ENCODE results near the gene MMS22L.

Gene MMS22L

DNA sequence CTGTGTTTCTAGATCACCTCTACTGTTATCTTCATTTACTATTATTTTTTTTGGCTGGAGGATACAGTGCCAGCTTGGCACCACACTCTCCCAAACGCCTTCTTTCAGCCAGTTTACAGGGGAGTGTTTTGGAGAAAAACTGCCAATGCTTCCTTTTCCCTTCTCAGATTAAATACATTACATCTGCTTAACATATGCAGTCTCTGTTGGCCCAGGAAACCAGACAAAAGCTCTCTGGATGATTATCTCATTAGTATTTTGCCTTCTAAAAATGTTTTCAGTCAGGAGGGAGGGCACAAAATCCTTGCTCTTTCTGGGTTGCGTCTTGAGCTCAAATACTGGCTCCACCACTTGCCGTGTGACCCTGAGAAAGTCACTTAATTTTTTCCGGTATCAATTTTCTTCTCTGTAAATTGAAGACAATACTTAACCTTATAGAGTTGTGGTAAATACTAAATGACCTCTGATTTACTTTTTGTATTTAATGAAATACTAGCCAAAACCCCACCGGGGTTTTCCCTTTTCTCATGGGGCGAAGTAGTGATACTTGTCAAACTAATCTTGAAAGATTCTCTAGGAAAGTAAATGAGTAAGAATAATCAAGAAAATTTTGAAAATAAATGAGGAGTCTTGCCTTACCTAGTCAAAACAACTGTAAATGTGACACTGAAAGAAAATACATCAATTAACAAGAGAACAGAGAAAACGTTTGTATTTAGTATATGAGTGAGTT lies 146.2 kb downstream of the MMS22L start:
- DNase-seq (ENCODE audit: low read depth) = peak; percentile 23
- TF ChIP-seq, protein P1, sequence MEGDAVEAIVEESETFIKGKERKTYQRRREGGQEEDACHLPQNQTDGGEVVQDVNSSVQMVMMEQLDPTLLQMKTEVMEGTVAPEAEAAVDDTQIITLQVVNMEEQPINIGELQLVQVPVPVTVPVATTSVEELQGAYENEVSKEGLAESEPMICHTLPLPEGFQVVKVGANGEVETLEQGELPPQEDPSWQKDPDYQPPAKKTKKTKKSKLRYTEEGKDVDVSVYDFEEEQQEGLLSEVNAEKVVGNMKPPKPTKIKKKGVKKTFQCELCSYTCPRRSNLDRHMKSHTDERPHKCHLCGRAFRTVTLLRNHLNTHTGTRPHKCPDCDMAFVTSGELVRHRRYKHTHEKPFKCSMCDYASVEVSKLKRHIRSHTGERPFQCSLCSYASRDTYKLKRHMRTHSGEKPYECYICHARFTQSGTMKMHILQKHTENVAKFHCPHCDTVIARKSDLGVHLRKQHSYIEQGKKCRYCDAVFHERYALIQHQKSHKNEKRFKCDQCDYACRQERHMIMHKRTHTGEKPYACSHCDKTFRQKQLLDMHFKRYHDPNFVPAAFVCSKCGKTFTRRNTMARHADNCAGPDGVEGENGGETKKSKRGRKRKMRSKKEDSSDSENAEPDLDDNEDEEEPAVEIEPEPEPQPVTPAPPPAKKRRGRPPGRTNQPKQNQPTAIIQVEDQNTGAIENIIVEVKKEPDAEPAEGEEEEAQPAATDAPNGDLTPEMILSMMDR (IDR thresholded peaks at IDR 0.05; ENCODE audit: insufficient read depth, low read depth, low read length, missing control alignments) = no peak
- H3K4me3 ChIP-seq (ENCODE audit: low read depth, low read length) = no peak overlapping the region

DNA sequence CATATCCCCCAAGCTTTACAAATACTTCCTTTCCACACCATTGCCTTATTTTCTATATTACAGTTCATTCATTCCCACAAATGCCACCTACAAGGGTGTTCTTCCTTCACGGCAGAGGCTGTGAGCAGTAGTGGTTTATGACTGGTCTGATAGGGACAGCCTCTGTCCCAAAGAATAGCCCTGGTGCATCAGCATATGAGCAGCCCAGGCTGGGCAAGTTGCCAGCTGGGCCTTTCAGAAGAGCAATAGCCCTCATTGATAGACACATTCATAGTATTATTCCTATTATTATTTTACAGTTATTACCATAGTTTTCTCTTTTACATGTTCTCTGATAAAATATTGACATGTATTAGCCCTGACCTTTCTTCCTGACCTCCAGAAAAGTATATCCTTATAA lies 149.9 kb downstream of the MMS22L start:
- H3K4me3 ChIP-seq (ENCODE audit: low read depth, low read length) = no peak overlapping the region
- DNase-seq (ENCODE audit: low read depth) = no peak
- TF ChIP-seq, protein P1 (IDR thresholded peaks at IDR 0.05; ENCODE audit: insufficient read depth, low read depth, low read length, missing control alignments) = no peak

DNA sequence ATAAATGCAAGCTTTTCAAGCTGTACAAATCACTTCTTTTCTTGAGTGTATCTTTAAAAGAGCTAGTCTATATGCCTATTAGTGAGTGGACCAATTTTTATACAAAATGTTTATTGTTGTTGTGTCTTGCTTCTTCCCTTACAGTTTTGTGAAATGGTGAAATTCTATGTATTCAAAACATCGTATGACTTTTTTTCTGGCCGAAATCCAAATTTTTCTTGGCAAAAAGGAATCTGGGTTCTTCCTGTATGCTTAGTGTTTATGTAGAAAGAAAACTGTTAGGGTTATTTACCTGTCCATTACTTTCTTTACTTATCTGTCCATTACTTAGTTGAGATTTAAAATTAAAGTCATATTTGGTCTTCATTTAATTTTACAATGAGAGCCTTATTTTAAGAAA lies 153.9 kb downstream of the MMS22L start:
- TF ChIP-seq, protein P1 (IDR thresholded peaks at IDR 0.05; ENCODE audit: insufficient read depth, low read depth, low read length, missing control alignments) = no peak
- DNase-seq (ENCODE audit: low read depth) = no peak
- no peak overlapping the region for H3K4me3 ChIP-seq (ENCODE audit: low read depth, low read length)

DNA sequence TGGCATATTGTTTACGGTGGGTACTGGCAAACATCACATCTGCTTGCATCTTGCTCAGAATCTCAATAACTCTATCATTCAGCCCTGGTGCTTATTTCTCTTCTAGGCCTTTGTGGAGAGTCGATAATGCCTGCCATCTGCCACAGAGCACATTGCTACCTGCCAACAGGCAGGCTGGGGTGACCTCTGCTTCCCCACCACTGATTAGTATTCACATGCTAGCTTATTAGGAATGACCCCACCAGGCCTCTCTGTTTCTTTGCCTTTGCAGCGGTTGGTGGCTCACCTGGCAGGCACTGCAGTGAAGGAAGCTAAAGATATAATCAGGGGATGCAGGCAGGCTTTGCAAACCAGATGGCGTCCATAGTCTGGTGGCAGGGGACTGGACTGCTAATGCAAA lies 154.5 kb downstream of the MMS22L start:
- no peak overlapping the region for H3K4me3 ChIP-seq (ENCODE audit: low read depth, low read length)
- DNase-seq (ENCODE audit: low read depth) = no peak
- TF ChIP-seq, protein P1 (IDR thresholded peaks at IDR 0.05; ENCODE audit: insufficient read depth, low read depth, low read length, missing control alignments) = no peak

DNA sequence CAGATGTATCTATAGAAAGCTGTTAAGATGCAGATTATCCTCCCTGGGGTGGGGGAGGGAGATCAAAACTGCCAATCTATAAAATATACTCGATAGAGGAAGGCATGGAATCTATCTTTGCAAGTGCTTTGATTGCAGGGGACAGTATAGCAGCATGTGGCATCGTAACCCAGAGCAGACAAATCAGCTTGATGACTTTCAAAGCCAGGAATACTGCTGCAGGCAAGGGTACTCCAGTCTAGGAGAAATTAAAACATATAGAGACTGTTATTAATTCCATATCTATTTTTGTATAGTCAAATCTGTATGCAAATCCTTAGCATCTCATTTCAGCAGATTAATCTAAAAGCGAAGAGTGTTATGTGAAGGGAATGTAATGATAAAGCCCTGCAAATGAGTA lies 159.4 kb downstream of the MMS22L start:
- TF ChIP-seq, protein P1 (IDR thresholded peaks at IDR 0.05; ENCODE audit: insufficient read depth, low read depth, low read length, missing control alignments) = no peak
- no peak for DNase-seq (ENCODE audit: low read depth)
- no peak overlapping the region for H3K4me3 ChIP-seq (ENCODE audit: low read depth, low read length)

DNA sequence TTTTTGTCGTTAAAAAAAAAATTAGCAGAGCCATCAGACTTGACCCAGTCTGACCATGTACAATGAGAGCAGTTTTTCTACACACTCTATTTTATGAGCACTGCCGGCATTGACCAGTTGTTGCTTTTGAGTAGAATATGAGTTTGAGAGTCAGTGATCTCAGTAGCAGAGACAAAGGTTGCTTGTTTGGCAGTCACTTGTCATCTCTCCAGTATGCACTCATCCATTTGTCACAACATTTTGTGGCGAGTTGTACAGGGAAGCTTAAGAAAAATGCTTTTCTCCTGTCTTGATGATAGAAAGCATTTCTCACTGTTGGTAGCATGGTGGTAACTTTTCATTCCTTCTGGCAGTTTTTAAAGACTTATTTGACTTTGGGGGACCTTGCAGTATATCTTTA lies 159.9 kb downstream of the MMS22L start:
- TF ChIP-seq, protein P1 (IDR thresholded peaks at IDR 0.05; ENCODE audit: insufficient read depth, low read depth, low read length, missing control alignments) = no peak
- no peak for DNase-seq (ENCODE audit: low read depth)
- no peak overlapping the region for H3K4me3 ChIP-seq (ENCODE audit: low read depth, low read length)

DNA sequence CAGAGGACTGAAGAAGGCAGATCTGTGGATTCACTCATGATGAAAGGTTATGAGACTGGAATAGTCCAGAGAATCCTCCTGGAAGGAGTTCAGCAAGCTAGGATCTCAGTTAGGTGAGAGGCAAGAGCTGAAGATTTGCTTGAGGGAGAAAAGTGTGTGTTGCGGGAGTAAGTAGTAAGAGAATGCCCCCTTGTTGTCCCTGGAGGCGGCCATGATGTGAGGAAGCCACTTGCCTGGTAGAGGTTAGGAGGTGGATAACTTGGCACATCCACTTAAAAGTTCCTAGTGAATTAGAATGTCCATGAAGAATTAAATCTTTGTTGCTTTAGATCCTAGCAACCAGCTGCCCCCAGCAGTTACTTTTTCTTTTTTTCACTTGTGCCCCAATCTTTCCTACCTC lies 162.5 kb downstream of the MMS22L start:
- no peak overlapping the region for H3K4me3 ChIP-seq (ENCODE audit: low read depth, low read length)
- TF ChIP-seq, protein P1 (IDR thresholded peaks at IDR 0.05; ENCODE audit: insufficient read depth, low read depth, low read length, missing control alignments) = no peak
- DNase-seq (ENCODE audit: low read depth) = no peak

Measured in GM12865 (cell line).